MCF 10A (cell line): ENCODE results near the gene VPS45. TPM values are rescaled to one million over a fixed set of nuclear protein-coding genes. Genes with fewer than 3 reads are reported as not detected.
A peak's percentile ranks its signal among the peaks of the same experiment; 100 is the strongest.

ENCODE experiments used
- BruUV-seq: library from RNA; stranded (reverse); fragments of 400-500 nt; replicated peaks from 2 replicates; lab custom pipeline; 2021; lab: Mats Ljungman, UMichigan
- CTCF ChIA-PET: fragments of 300-600 bp; sonication (Branson Sonifier 250); formaldehyde crosslinking; extraction: SDS; loops from one replicate; lab custom pipeline; 2021; ENCODE audit warnings: antibody characterized with exemption, inconsistent platforms; lab: Yijun Ruan, JAX
- POLR2A ChIA-PET: fragments of 300-600, 350-650 bp; sonication (Branson Sonifier 250); formaldehyde crosslinking; extraction: SDS; loops from one replicate; lab custom pipeline; 2020; ENCODE audit warnings: antibody characterized with exemption, inconsistent platforms; lab: Yijun Ruan, JAX
- DNase-seq: peaks from one replicate; pipeline ENCODE4 v3.0.0-alpha.2; 2018; ENCODE audit not compliant: unreplicated experiment
- H3K27ac Mint-ChIP-seq: one replicate; pipeline ENCODE4 v1.8.0; 2022; ENCODE audit warnings: mild to moderate bottlenecking, low read depth, mixed read lengths; ENCODE audit not compliant: unreplicated experiment
- H3K27me3 Mint-ChIP-seq: one replicate; pipeline ENCODE4 v1.8.0; 2022; ENCODE audit warnings: mixed read lengths; ENCODE audit not compliant: insufficient read depth, unreplicated experiment
- H3K36me3 Mint-ChIP-seq: one replicate; pipeline ENCODE4 v1.8.0; 2022; ENCODE audit warnings: mild to moderate bottlenecking, moderate library complexity, mixed read lengths; ENCODE audit not compliant: insufficient read depth, unreplicated experiment
- H3K4me1 Mint-ChIP-seq: one replicate; pipeline ENCODE4 v1.8.0; 2022; ENCODE audit warnings: mixed read lengths; ENCODE audit not compliant: insufficient read depth, unreplicated experiment
- H3K4me3 Mint-ChIP-seq: one replicate; pipeline ENCODE4 v1.8.0; 2022; ENCODE audit warnings: mild to moderate bottlenecking, moderate library complexity, mixed read lengths; ENCODE audit not compliant: unreplicated experiment
- H3K9me3 Mint-ChIP-seq: one replicate; pipeline ENCODE4 v1.8.0; 2022; ENCODE audit warnings: mixed read lengths; ENCODE audit not compliant: unreplicated experiment
- CTCF ChIP-seq: fragments of 200-600 bp; IDR thresholded peaks from one replicate; pipeline ENCODE4 v1.8.0; 2022; ENCODE audit warnings: antibody characterized with exemption, mild to moderate bottlenecking; ENCODE audit not compliant: unreplicated experiment
- intact Hi-C: fragments of 100-400 bp; cut with micrococcal nuclease; formaldehyde crosslinking; loops from 2 replicates; pipeline ENCODE4 v1.14.1; 2022
- total RNA-seq: library from RNA; stranded (reverse); gene quantifications from 2 replicates; pipeline ENCODE4 v1.2.3, GENCODE V29; 2022

Gene VPS45
- total RNA-seq, 1 experiment from 2014 or later, result 35.1 TPM

GRCh38 chr1:150152772-150153456 is 85.3 kb downstream of the VPS45 start:
- H3K9me3 Mint-ChIP-seq, result no peaks in the 10 kb centered on the region
- no peaks in the 10 kb centered on the region for H3K36me3 Mint-ChIP-seq
- TF ChIP-seq CTCF, result no peak
- H3K27me3 Mint-ChIP-seq, result no peaks in the 10 kb centered on the region
- peak; percentile 34 for DNase-seq
- ChIA-PET CTCF (interaction anchor here (0.6 to 2.5 kb wide), 5 partner anchors 16 to 83 kb away, joined by 3 to 13 read pairs (median 3); no protein-coding TSS in a partner anchor), POLR2A (interaction anchor here (0.6 to 2.0 kb wide), 3 partner anchors 10 to 85 kb away, joined by 4 to 7 read pairs (median 6); no protein-coding TSS in a partner anchor)
- H3K4me3 Mint-ChIP-seq, result no peak overlapping the region
- peaks cover 6% of the 10 kb centered on the region for H3K4me1 Mint-ChIP-seq
- no peak overlapping the region for H3K27ac Mint-ChIP-seq
- BruUV-seq, result no TSS peak
- intact Hi-C loops, result no loop called here

DNA sequence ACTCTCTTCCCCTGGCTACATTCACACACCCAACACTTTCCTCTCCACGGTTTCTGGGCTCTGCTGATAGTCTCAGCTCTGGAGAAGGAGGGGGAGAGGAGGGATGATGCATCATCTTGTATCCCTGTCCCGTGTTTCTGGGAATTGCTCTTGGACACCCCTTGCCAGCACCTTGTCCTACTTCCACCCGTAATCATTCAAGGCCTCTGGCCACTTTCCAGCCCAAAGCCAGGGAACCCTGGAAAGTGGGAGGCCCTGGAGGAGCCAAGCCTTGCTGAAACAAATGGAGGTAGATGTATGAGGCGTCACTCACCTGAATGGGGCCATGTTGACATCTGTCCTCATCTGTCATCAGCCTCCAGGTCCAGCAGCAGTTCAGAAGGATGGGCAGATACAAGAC is 86.6 kb downstream of the VPS45 start:
- BruUV-seq, result no TSS peak
- TF ChIP-seq CTCF, result no peak
- Mint-ChIP-seq H3K4me3 (no peak overlapping the region), H3K27ac (no peak overlapping the region), H3K27me3 (no peaks in the 10 kb centered on the region), H3K9me3 (no peaks in the 10 kb centered on the region), H3K4me1 (peaks cover 4% of the 10 kb centered on the region), H3K36me3 (no peaks in the 10 kb centered on the region)
- ChIA-PET CTCF (interaction anchor here (0.6 to 2.5 kb wide), 3 partner anchors 15 to 82 kb away, joined by 3 to 13 read pairs (median 4); no protein-coding TSS in a partner anchor), POLR2A (no interaction called here)
- intact Hi-C loops, result no loop called here
- DNase-seq, result no peak

- POLR2A ChIA-PET, result no interaction called here
- no peak for DNase-seq
- Mint-ChIP-seq H3K4me3 (no peak overlapping the region), H3K4me1 (no peaks in the 10 kb centered on the region), H3K9me3 (no peaks in the 10 kb centered on the region), H3K27me3 (no peaks in the 10 kb centered on the region), H3K27ac (no peak overlapping the region), H3K36me3 (no peaks in the 10 kb centered on the region)
- no peak for TF ChIP-seq CTCF
- CTCF ChIA-PET, result interaction anchor here (1.2 to 3.9 kb wide), 2 partner anchors 19 to 32 kb away, joined by 3 to 22 read pairs; no protein-coding TSS in a partner anchor
- no TSS peak for BruUV-seq
- intact Hi-C loops, result no loop called here
Measured at GRCh38 chr1:150155413-150156071, 88.0 kb downstream of the VPS45 start.
